ENCODE data around the gene FGD3.

The FGD3 gene

DNA sequence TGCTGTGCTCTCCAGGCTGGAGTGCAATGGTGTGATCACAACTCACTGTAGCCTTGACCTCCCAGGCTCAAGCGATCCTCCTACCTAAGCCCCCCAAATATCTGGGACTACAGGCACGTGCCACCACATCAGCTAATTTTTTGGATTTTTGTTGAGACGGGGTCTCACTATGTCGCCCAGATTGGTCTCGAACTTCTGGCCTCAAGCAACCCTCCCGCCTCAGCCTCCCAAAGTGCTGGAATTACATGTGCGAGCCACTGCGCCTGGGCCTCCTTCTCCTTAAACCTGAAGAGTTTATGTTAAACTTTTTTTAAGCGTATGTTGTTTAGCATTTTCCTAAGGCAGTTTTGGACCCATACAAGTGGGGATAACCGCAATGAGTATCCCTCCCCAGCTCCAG is 80.4 kb downstream of the FGD3 start:
- no peaks in the 10 kb centered on the region for H3K4me1 ChIP-seq (ENCODE audit: control insufficient read depth in 2 of 2, insufficient read depth in 2 of 2, low read length in 2 of 2)
- peaks cover 0 to 10% of the 10 kb centered on the region in 2 donors for H3K36me3 ChIP-seq (ENCODE audit: control insufficient read depth in 2 of 2, insufficient read depth in 2 of 2, low read length in 2 of 2)
- H3K4me3 ChIP-seq (ENCODE audit: low read length in 2 of 2), result no peak overlapping the region
- no peaks in the 10 kb centered on the region for H3K9me3 ChIP-seq (ENCODE audit: control insufficient read depth in 2 of 2, low read length in 2 of 2)
- H3K27ac ChIP-seq (ENCODE audit: low read depth in 2 of 2, low read length in 2 of 2), result peak overlapping the region in 1 of 2 donors; percentile 16
- H3K27me3 ChIP-seq (ENCODE audit: control insufficient read depth in 2 of 2, insufficient read depth in 2 of 2, low read length in 2 of 2), result no peaks in the 10 kb centered on the region
- H3K9ac ChIP-seq (ENCODE audit: low read depth in 1 of 2, low read length in 2 of 2), result no peak overlapping the region

DNA sequence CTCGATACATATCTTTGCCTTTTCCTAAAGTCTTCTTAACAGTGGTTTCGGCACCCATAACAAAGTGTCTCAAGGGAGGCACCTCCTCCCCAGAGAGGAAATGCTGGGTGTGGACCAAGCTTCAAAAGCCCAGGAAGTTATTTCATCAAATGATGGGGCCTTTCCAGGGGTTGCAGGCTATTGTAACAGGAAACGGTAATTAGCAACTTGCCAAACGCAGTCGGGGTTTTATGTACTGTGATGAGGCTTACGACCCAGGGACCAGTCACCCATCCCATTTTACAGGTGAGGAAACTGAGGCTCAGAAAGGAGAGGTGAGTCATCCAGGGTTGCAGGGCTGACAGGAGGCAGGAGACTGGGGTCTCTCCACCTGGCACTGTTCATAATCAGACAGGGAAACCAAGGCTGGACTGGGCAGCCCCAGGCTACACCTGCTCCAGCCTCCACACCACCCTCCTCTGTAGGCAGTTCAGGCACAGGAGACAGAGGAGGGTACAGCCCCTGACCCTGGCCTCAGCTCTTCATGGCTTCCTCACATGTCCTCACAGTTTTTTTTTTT is 81.2 kb downstream of the FGD3 start:
- peak overlapping the region in 1 of 2 donors; percentile 40 for H3K27ac ChIP-seq (ENCODE audit: low read depth in 2 of 2, low read length in 2 of 2)
- H3K27me3 ChIP-seq (ENCODE audit: control insufficient read depth in 2 of 2, insufficient read depth in 2 of 2, low read length in 2 of 2), result no peaks in the 10 kb centered on the region
- no peaks in the 10 kb centered on the region for H3K9me3 ChIP-seq (ENCODE audit: control insufficient read depth in 2 of 2, low read length in 2 of 2)
- H3K36me3 ChIP-seq (ENCODE audit: control insufficient read depth in 2 of 2, insufficient read depth in 2 of 2, low read length in 2 of 2), result peaks cover 0 to 10% of the 10 kb centered on the region in 2 donors
- H3K4me3 ChIP-seq (ENCODE audit: low read length in 2 of 2), result no peak overlapping the region
- no peak overlapping the region for H3K9ac ChIP-seq (ENCODE audit: low read depth in 1 of 2, low read length in 2 of 2)
- no peaks in the 10 kb centered on the region for H3K4me1 ChIP-seq (ENCODE audit: control insufficient read depth in 2 of 2, insufficient read depth in 2 of 2, low read length in 2 of 2)

GRCh38 chr9:93030642-93031628 is 83.6 kb downstream of the FGD3 start:
- Histone ChIP-seq H3K9me3 (ENCODE audit: control insufficient read depth in 2 of 2, low read length in 2 of 2) (no peaks in the 10 kb centered on the region), H3K9ac (ENCODE audit: low read depth in 1 of 2, low read length in 2 of 2) (no peak overlapping the region), H3K27me3 (ENCODE audit: control insufficient read depth in 2 of 2, insufficient read depth in 2 of 2, low read length in 2 of 2) (no peaks in the 10 kb centered on the region), H3K36me3 (ENCODE audit: control insufficient read depth in 2 of 2, insufficient read depth in 2 of 2, low read length in 2 of 2) (peaks cover 0 to 6% of the 10 kb centered on the region in 2 donors), H3K4me3 (ENCODE audit: low read length in 2 of 2) (no peak overlapping the region), H3K27ac (ENCODE audit: low read depth in 2 of 2, low read length in 2 of 2) (no peak overlapping the region), H3K4me1 (ENCODE audit: control insufficient read depth in 2 of 2, insufficient read depth in 2 of 2, low read length in 2 of 2) (no peaks in the 10 kb centered on the region)

DNA sequence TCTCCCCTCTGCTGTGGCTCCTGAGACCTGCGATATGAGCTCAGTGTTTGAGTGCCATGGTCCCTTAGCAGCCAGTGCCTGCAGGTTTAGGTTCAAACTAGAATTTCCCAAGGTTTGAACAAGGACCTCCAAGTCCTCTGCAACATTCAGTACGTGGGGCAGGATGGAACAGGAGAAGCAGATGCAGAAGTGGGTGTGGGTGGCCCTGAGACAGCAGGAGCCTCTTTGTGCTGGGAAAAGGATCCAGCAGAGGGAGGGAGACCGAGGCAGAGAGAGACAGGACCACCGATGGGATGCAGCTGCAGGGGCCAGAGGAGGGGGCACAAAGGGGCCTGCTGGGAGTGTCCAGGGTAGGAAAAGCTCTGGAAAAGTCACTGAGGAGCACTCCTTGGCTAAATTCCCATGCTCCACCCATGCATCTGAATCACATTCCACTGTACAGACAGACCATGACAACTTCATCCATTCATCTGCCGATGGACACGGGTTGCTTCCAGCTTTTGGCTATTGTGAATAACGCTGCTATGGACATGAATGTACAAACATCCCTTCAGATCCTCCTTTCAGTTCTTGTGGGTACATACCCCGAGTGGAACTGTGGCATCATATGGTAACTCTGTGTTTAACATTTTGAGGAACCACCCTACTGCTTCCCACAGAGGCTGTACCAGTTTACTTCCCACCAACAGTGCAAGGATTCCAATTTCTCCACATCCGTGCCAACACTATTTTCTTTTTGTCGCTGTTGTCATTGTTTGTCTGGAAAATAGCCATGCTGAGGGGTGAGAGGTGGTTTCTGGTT is 84.5 kb downstream of the FGD3 start:
- Histone ChIP-seq H3K4me3 (ENCODE audit: low read length in 2 of 2) (no peak overlapping the region), H3K36me3 (ENCODE audit: control insufficient read depth in 2 of 2, insufficient read depth in 2 of 2, low read length in 2 of 2) (peaks cover 0 to 6% of the 10 kb centered on the region in 2 donors), H3K4me1 (ENCODE audit: control insufficient read depth in 2 of 2, insufficient read depth in 2 of 2, low read length in 2 of 2) (no peaks in the 10 kb centered on the region), H3K27ac (ENCODE audit: low read depth in 2 of 2, low read length in 2 of 2) (no peak overlapping the region), H3K9ac (ENCODE audit: low read depth in 1 of 2, low read length in 2 of 2) (no peak overlapping the region), H3K9me3 (ENCODE audit: control insufficient read depth in 2 of 2, low read length in 2 of 2) (no peaks in the 10 kb centered on the region), H3K27me3 (ENCODE audit: control insufficient read depth in 2 of 2, insufficient read depth in 2 of 2, low read length in 2 of 2) (no peaks in the 10 kb centered on the region)

- Histone ChIP-seq H3K4me1 (ENCODE audit: control insufficient read depth in 2 of 2, insufficient read depth in 2 of 2, low read length in 2 of 2) (no peaks in the 10 kb centered on the region), H3K36me3 (ENCODE audit: control insufficient read depth in 2 of 2, insufficient read depth in 2 of 2, low read length in 2 of 2) (peaks cover 0 to 6% of the 10 kb centered on the region in 2 donors), H3K27ac (ENCODE audit: low read depth in 2 of 2, low read length in 2 of 2) (no peak overlapping the region)
These were observed 85.2 kb downstream of the FGD3 start for GRCh38 chr9:93032545-93032944.

DNA sequence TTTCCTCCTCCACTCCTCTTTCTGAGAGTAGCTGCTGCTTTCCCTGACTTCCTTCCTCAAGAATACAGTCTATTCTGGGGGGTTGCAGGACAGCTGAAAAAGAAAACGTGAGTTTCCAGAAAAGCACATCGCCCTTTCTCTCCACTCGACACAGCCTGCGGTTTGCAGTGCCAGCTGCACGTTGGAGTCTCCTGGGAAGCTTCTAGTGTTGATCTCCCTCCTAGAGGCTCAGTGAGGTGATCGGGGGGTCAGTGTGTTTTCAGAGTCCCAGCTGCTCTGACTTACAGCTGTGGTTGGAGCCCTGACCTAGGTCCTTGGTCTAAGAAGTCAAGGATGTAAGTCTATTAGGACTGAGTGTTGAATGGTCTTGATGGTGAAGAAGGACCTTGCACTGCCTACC is 86.2 kb downstream of the FGD3 start:
- no peak overlapping the region for H3K4me3 ChIP-seq (ENCODE audit: low read length in 2 of 2)
- H3K36me3 ChIP-seq (ENCODE audit: control insufficient read depth in 2 of 2, insufficient read depth in 2 of 2, low read length in 2 of 2), result peaks cover 0 to 6% of the 10 kb centered on the region in 2 donors
- no peak overlapping the region for H3K27ac ChIP-seq (ENCODE audit: low read depth in 2 of 2, low read length in 2 of 2)
- H3K9me3 ChIP-seq (ENCODE audit: control insufficient read depth in 2 of 2, low read length in 2 of 2), result no peaks in the 10 kb centered on the region
- no peaks in the 10 kb centered on the region for H3K27me3 ChIP-seq (ENCODE audit: control insufficient read depth in 2 of 2, insufficient read depth in 2 of 2, low read length in 2 of 2)
- no peak overlapping the region for H3K9ac ChIP-seq (ENCODE audit: low read depth in 1 of 2, low read length in 2 of 2)
- peaks cover 0 to 2% of the 10 kb centered on the region in 2 donors for H3K4me1 ChIP-seq (ENCODE audit: control insufficient read depth in 2 of 2, insufficient read depth in 2 of 2, low read length in 2 of 2)

More at GRCh38 chr9:93032545-93032944, 85.2 kb downstream of the FGD3 start:
- Histone ChIP-seq H3K27me3 (ENCODE audit: control insufficient read depth in 2 of 2, insufficient read depth in 2 of 2, low read length in 2 of 2) (no peaks in the 10 kb centered on the region), H3K9me3 (ENCODE audit: control insufficient read depth in 2 of 2, low read length in 2 of 2) (no peaks in the 10 kb centered on the region), H3K9ac (ENCODE audit: low read depth in 1 of 2, low read length in 2 of 2) (no peak overlapping the region), H3K4me3 (ENCODE audit: low read length in 2 of 2) (no peak overlapping the region)

DNA sequence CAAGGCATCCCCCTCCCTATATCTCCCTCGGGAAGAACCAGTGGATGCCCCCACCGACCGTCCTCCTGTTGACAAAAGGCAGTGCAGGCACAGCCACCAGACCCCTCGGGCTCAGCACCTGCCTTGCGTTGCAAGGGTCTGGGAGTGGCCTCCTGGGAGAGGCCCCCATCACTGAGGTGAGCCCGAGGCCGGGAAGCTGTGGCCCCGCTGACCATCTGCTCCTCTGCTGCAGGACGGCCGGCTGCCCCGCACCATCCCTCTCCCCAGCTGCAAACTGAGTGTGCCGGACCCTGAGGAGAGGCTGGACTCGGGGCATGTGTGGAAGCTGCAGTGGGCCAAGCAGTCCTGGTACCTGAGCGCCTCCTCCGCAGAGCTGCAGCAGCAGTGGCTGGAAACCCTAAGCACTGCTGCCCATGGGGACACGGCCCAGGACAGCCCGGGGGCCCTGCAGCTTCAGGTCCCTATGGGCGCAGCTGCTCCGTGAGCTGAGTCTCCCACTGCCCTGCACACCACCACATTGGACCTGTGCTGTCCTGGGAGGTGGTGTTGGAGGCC is 87.9 kb downstream of the FGD3 start:
- H3K9me3 ChIP-seq (ENCODE audit: control insufficient read depth in 2 of 2, low read length in 2 of 2), result no peaks in the 10 kb centered on the region
- no peak overlapping the region for H3K4me3 ChIP-seq (ENCODE audit: low read length in 2 of 2)
- peaks cover 2% of the 10 kb centered on the region in 2 donors for H3K4me1 ChIP-seq (ENCODE audit: control insufficient read depth in 2 of 2, insufficient read depth in 2 of 2, low read length in 2 of 2)
- no peak overlapping the region for H3K9ac ChIP-seq (ENCODE audit: low read depth in 1 of 2, low read length in 2 of 2)
- no peaks in the 10 kb centered on the region for H3K27me3 ChIP-seq (ENCODE audit: control insufficient read depth in 2 of 2, insufficient read depth in 2 of 2, low read length in 2 of 2)
- H3K36me3 ChIP-seq (ENCODE audit: control insufficient read depth in 2 of 2, insufficient read depth in 2 of 2, low read length in 2 of 2), result peaks cover 0 to 6% of the 10 kb centered on the region in 2 donors
- H3K27ac ChIP-seq (ENCODE audit: low read depth in 2 of 2, low read length in 2 of 2), result no peak overlapping the region

DNA sequence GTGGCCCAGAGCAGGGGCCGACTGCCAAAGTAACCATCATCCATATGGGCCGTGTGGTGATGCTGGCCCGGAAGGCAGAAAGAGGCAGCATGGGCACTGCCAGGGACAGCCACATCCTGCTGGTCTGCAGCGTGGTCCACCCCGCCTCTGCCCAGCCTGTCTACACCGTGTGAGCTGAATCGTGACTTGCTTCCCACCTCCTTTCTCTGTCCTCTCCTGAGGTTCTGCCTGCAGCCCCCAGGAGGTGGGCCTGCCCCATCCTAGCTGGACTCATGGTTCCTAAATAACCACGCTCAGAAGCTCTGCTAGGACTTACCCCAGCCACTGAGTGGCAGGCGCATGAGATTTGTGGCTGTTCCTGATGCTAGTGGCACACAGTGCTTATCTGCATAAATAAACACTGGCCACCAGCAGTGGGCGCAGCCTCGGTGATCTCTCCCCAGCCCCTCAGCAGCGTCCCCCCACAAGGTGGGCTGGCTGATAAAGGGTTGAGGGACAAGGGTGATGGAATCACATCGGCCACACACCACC is 88.6 kb downstream of the FGD3 start:
- H3K4me3 ChIP-seq (ENCODE audit: low read length in 2 of 2), result no peak overlapping the region
- peaks cover 0 to 6% of the 10 kb centered on the region in 2 donors for H3K36me3 ChIP-seq (ENCODE audit: control insufficient read depth in 2 of 2, insufficient read depth in 2 of 2, low read length in 2 of 2)
- no peak overlapping the region for H3K9ac ChIP-seq (ENCODE audit: low read depth in 1 of 2, low read length in 2 of 2)
- H3K9me3 ChIP-seq (ENCODE audit: control insufficient read depth in 2 of 2, low read length in 2 of 2), result no peaks in the 10 kb centered on the region
- no peaks in the 10 kb centered on the region for H3K27me3 ChIP-seq (ENCODE audit: control insufficient read depth in 2 of 2, insufficient read depth in 2 of 2, low read length in 2 of 2)
- H3K4me1 ChIP-seq (ENCODE audit: control insufficient read depth in 2 of 2, insufficient read depth in 2 of 2, low read length in 2 of 2), result peaks cover 2% of the 10 kb centered on the region in 2 donors
- no peak overlapping the region for H3K27ac ChIP-seq (ENCODE audit: low read depth in 2 of 2, low read length in 2 of 2)

- Histone ChIP-seq H3K9me3 (ENCODE audit: control insufficient read depth in 2 of 2, low read length in 2 of 2) (no peaks in the 10 kb centered on the region), H3K27me3 (ENCODE audit: control insufficient read depth in 2 of 2, insufficient read depth in 2 of 2, low read length in 2 of 2) (no peaks in the 10 kb centered on the region), H3K4me3 (ENCODE audit: low read length in 2 of 2) (no peak overlapping the region), H3K4me1 (ENCODE audit: control insufficient read depth in 2 of 2, insufficient read depth in 2 of 2, low read length in 2 of 2) (peaks cover 2% of the 10 kb centered on the region in 2 donors), H3K9ac (ENCODE audit: low read depth in 1 of 2, low read length in 2 of 2) (no peak overlapping the region), H3K36me3 (ENCODE audit: control insufficient read depth in 2 of 2, insufficient read depth in 2 of 2, low read length in 2 of 2) (peaks cover 0 to 2% of the 10 kb centered on the region in 2 donors), H3K27ac (ENCODE audit: low read depth in 2 of 2, low read length in 2 of 2) (no peak overlapping the region)
These were observed 89.7 kb downstream of the FGD3 start for GRCh38 chr9:93036887-93037475.
